ENCODE results near the gene INSYN1. TPM values are rescaled to one million over a fixed set of nuclear protein-coding genes. Genes with fewer than 3 reads are reported as not detected.

The INSYN1 gene
- total and polyA plus RNA-seq, 2 donors (not counting 3 experiments of a cell fraction or from before 2014, with no cell fraction given) = 0.18 to 0.58 TPM

DNA sequence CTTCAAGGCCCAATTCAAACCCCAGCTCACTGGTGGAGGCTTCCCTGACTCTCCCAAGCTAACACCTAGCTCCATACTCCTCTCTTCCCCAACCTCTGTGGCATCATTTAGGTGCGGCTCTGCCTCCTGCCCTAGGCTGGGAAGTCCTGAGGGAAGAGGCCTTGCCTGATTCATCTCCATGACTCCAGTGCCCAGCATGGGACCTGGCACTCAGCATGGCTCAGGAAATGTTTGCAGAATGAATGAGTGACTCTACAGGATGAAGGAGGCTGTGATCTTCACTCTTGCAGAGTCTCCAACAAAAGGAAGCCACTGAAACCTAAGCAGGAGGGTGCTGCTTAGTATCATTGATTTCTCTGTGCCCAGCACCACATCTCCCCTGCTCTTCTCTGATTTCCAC, 34.5 kb upstream of the INSYN1 start:
- TF ChIP-seq MYC (IDR thresholded peaks at IDR 0.05; ENCODE audit: low read depth, low read length) = no peak
- TF ChIP-seq POLR2A (IDR thresholded peaks at IDR 0.05; ENCODE audit: low read depth, low read length) = no peak
- TF ChIP-seq JUN (IDR thresholded peaks at IDR 0.05; ENCODE audit: borderline replicate concordance, insufficient read depth, insufficient read length, low read depth) = no peak
- no peak for TF ChIP-seq CTCF (IDR thresholded peaks at IDR 0.05; ENCODE audit: extremely low read depth in 1 of 2, insufficient read depth in 1 of 2, low read depth in 1 of 2, low read length in 2 of 2)
- TF ChIP-seq EZH2 (IDR thresholded peaks at IDR 0.05; ENCODE audit: borderline replicate concordance, low read depth, low read length, severe bottlenecking) = no peak
- TF ChIP-seq POLR2AphosphoS5 (IDR thresholded peaks at IDR 0.05; ENCODE audit: insufficient read depth, low read depth, low read length) = no peak
- TF ChIP-seq FOS (IDR thresholded peaks at IDR 0.05; ENCODE audit: borderline replicate concordance, insufficient read depth, low read length) = no peak
- no peak for TF ChIP-seq GATA2 (IDR thresholded peaks at IDR 0.05; ENCODE audit: insufficient read depth, insufficient read length, low read depth, low read length)
- TF ChIP-seq, protein P1, sequence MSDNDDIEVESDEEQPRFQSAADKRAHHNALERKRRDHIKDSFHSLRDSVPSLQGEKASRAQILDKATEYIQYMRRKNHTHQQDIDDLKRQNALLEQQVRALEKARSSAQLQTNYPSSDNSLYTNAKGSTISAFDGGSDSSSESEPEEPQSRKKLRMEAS (IDR thresholded peaks at IDR 0.05; ENCODE audit: insufficient read depth, insufficient read length) = no peak
- BruUV-seq (replicated peaks) = no TSS peak
- Histone ChIP-seq H3K9ac (replicated peaks; ENCODE audit: extremely low read depth, insufficient read depth, low read length) (no peak overlapping the region), H3K9me1 (replicated peaks; ENCODE audit: control insufficient read depth, extremely low read depth, insufficient read depth, low read length) (no peaks in the 10 kb centered on the region), H3K9me3 (replicated peaks; ENCODE audit: control insufficient read depth, insufficient read depth, low read length) (no peaks in the 10 kb centered on the region), H4K20me1 (replicated peaks; ENCODE audit: control insufficient read depth, extremely low read depth, insufficient read depth, low read length) (no peaks in the 10 kb centered on the region), H3K4me3 (replicated peaks in 1 of 3; ENCODE audit: insufficient read depth in 1 of 3, low read depth in 1 of 3, low read length in 3 of 3) (no peak overlapping the region), H3K4me2 (ENCODE audit: insufficient read depth, low read length) (no peak overlapping the region), H3K36me3 (ENCODE audit: control insufficient read depth in 2 of 2, extremely low read depth in 1 of 2, insufficient read depth in 2 of 2, low read length in 2 of 2) (no peaks in the 10 kb centered on the region), H3K4me1 (ENCODE audit: control insufficient read depth, extremely low read depth, insufficient read depth, low read length) (no peaks in the 10 kb centered on the region), H3K27ac (ENCODE audit: insufficient read depth, low read depth, low read length) (no peak overlapping the region), H3K79me2 (ENCODE audit: control insufficient read depth, insufficient read depth, low read length) (no peaks in the 10 kb centered on the region), H3K27me3 (ENCODE audit: control insufficient read depth in 2 of 2, insufficient read depth in 2 of 2, low read length in 2 of 2) (no peaks in the 10 kb centered on the region), H2AFZ (ENCODE audit: low read depth, low read length) (no peak overlapping the region)
- CTCF ChIA-PET = no interaction called here
- no peak for FAIRE-seq
- DNase-seq (ENCODE audit: low read depth, low spot score) = no peak
- dilution Hi-C loops (cut with MboI; ENCODE audit: extremely low pct_ligation_motif_present, low sequenced_read_pairs) = no loop called here
- POLR2A ChIA-PET = no interaction called here
- intact Hi-C loops (cut with micrococcal nuclease) = no loop called here

Data from endothelial cell of umbilical vein (primary cell).